GM18520 (cell line): ENCODE measurements around the gene CYP2W1.
"Not testable (repeated sequence)": the region's sequence is repeated elsewhere in the genome, so short reads cannot be mapped to it uniquely, and the experiment has no call there.

Source experiments
- ATAC-seq: cut with Tn5 transposase; IDR thresholded peaks from one replicate; pipeline ENCODE4 v1.9.1; 2021; ENCODE audit not compliant: unreplicated experiment

The CYP2W1 gene, protein sequence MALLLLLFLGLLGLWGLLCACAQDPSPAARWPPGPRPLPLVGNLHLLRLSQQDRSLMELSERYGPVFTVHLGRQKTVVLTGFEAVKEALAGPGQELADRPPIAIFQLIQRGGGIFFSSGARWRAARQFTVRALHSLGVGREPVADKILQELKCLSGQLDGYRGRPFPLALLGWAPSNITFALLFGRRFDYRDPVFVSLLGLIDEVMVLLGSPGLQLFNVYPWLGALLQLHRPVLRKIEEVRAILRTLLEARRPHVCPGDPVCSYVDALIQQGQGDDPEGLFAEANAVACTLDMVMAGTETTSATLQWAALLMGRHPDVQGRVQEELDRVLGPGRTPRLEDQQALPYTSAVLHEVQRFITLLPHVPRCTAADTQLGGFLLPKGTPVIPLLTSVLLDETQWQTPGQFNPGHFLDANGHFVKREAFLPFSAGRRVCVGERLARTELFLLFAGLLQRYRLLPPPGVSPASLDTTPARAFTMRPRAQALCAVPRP

DNA sequence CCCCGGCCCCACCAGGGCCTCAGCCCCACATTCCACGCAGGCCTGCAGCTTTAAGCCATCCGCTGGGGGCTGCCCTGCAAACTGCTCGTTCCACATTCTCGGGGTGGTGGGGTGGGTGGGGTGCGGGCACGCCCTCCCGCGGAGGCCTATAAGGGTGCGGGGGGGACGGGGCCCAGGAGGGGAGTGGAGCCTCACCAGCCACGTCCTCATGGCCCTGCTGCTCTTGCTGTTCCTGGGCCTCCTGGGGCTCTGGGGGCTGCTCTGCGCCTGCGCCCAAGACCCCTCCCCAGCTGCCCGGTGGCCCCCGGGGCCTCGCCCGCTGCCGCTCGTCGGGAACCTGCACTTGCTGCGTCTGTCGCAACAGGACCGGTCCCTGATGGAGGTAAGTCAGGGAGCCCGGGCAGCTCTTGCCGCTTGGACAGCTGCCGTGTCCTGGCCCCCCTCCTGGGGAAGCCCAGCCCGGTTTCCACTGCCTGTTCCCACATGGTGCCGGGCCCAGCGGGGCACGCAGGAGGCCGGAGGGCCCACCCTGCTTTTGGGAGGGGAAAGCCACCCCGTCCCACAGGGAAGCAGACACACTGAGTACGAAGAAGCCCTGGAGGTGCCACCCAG is at the start of gene CYP2W1:
Gene CYP2W1, plus strand, starts transcription at position 178 of the 612 bp plus-strand sequence. Its CDS starts 31 bp downstream, at position 209.
- ATAC-seq: no peak

DNA sequence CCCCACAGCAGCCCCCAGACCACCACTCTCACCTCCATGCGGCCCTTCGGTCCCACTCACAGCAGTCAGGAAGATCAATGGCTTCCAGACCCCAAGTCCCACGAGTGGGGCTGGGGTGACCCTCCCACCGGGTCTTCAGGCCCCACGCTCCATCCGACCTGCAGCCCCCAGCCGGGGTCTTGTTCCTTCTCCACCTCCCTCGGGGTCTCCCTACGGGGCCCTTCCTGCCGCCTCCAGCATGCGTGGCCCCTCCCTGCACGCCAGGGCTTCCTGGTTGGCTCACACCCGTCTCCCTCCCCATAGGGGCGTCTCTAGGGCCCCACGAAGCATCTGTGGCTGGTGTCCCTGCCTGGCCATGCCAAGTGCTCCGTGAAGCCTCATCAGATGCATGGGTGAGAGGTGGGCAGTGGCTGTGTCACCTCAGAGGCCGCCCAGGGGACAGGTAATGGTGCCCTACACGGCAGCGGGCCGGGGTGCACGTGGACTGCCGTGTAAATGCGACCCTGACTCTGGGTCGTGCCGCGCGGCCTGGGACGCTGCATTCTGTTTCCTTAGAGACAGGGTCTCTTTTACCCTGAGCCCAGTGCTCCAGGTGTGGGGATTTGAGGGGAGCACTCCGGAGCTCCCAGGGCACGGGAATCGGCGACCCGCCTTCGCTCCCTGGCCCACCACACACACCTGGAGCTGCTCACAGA is 48.4 kb upstream of the CYP2W1 start:
- no peak for ATAC-seq

DNA sequence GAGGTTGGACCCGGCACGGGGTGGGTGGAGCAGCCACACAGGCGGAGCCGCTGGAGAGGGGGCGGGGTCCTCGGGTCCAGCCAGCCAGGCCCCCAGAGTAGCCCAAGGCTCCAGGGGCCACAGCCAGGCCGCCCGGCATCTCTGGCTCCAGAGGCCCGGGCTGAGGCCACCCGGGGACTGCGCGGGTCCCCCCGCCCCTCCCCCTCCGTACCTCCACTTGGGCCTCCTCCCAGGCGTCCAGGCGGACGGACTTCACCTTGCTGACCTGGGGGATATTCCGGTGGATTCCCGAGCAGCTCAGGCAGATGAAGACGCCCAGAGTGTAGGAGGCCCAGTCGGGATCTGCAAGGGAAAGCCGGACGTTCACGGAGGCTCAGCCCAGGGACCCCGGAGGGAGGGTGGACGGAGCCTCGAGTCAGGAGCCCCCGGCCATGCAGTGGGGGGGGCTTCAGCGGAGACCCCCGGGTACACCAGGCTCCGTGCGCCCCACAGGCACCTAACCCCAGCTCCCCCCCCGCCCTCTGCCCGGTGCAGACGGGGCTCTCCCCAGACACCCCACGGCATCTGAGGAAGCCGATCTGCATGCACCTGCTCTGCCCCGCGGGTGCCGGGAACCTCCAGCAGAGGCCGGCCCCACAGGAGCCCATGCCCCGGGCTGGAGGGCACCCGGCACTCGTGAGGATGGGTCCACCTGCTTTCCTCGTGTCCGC is 47.7 kb upstream of the CYP2W1 start:
- no peak for ATAC-seq

DNA sequence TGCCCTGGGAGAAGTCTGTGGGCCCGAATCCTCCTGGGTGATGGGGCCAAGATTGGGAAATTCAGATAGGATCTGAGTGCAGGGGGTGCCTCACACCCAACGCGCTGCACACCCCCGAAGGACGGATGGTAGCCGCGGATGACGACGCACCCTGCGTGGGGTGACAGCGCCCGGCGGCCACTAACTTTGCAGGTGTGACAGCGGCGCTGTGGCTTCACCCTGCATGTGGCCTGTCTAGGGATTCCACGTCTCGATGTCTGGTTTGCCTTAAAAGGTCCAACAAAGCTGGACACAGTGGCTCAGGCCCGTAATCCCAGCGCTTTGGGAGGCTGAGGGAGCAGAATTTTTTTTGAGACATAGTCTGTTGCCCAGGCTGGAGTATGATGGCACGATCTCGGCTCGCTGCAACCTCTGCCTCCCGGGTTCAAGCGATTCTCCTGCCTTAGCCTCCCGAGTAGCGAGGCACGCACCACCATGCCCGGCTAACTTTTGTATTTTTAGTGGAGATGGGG is 47.1 kb upstream of the CYP2W1 start:
- no peak for ATAC-seq

DNA sequence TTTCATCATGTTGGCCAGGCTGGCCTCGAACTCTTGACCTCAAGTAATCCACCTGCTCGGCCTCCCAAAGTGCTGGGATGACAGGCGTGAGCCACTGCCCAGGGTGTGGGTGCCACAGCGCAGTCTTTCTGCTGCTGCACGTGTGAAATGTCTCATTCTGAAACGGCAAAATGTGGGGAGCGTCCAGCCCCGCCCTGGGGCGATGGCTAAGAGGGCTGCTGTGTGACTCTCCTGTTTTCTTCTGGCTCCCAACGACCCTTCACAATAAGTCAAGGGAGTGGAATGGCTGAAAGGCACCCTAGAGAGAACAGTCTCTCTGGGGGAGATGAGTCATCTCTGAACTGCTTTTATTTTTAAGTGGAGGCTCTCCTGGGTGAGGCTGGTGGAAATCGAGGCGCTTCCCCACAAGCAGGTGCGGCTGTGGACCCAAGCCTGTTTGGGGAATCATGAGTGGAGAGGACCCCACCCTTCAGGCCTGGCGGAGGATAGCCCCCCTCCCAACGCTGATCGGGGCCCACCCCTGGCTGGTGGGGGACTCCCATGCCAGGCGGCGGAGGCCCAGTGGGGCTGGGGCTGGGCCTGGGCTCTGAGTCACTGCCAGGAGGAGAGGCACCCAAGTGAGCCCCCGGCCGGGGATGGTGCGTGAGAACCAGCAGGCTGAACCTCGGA is 46.5 kb upstream of the CYP2W1 start:
- ATAC-seq: peak; percentile 82

DNA sequence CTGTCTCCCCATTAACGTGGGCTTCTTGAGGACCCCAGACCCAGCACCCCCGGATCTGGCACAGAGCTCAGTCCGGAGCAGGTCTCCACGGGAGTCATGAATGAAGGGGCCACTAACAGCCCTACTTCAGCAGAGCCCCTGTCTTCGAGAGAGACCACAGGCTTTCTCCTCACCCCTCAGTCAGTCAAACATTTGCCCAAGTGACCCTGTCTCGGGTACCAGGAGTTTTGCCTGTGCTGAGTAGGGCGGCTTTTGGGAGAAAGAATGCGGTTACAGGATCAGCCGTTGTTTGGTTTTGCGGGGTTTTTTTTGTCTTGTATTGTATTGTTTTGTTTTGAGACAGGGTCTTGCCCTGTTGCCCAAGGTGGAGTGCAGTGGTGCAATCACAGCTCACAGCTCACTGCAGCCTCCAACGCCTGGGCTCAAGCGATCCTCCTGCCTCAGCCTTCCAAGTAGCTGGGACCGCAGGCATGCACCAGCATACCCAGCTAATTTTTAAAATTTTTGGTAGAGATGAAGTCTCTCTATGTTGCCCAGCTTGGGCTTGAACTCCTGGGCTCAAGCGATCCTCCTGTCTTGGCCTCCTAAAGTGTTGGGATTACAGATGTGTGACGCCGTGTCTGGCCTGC is 45.0 kb upstream of the CYP2W1 start:
- ATAC-seq: no peak

DNA sequence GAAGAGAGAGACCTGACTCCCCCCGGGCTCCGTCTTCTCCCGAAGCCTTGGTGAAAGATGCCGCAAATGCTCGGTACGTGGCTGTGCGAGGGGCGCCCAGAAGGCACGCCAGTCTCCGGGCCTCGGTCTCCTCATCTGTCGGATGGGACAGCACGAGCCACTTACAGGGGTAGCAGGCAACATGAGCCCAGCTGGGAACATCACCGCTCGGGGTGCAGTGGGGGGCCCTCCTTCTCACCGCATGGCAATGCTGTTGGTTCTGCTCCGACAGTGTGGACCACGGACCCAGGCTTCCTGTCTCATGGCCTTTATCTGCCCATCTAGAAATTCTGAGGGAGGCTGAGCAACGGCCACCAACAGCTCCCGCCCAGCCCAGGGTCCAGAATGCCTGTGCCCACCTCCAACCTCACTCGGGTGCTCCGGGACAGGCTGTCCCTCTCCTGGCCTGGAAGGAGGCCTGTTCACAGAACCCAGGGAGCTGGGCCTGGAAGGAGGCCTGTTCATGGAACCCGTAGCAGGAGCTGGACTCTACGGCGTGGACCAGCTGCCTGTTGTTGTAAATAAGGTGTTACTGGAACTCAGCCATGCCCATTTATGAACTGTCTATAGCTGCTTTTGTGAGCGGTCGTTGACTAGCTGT is 44.3 kb upstream of the CYP2W1 start:
- no peak for ATAC-seq

DNA sequence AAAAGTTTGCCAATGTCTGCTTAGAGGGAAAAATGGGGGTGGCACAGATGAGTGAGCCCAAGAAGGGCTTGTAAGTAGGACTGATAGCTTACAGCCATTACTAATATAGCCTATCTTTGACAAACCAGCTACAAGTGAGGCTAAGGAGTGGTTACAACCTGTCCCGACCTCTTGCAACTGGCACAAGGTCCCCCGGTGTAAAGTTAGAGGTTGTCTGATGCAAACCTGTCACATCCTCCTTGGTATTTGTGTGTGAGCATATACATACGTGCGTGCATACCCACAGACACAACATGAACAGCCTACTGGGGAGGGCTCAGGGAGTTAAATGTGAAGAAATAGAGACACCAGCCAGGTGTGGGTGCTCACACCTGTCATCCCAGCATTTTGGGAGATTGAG is 43.1 kb upstream of the CYP2W1 start:
- no peak for ATAC-seq

DNA sequence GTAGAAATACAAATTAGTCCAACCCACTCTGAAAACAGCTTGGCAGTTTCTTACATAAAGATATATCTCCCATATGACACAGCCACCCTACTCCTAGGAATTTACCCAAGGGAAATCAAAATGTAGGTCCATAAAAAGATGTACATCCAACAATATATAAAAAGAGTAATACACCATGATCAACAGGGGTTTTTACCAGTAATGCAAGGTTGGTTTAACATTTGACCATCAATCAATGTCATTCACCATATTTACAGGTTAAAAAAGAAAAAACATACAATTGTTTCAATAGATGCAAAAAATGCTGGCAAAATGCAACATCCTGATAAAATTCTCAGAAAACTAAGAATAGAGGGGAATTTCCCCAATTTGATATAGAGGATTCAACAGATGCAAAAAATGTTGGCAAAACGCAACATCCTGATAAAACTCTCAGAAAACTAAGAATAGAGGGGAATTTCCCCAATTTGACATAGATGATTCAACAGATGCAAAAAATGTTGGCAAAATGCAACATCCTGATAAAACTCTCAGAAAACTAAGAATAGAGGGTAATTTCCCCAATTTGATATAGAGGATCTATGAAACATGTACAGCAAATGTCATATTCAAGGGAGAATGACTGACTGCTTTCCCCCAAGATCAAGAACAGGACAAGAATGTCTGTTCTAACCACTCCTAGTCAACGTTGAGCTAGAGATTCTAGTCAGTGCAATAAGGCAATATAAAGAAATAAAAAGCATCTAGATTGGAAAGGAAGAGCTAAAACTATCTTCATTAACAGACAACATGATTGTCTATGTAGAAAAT is 42.2 kb upstream of the CYP2W1 start:
- ATAC-seq: no peak

DNA sequence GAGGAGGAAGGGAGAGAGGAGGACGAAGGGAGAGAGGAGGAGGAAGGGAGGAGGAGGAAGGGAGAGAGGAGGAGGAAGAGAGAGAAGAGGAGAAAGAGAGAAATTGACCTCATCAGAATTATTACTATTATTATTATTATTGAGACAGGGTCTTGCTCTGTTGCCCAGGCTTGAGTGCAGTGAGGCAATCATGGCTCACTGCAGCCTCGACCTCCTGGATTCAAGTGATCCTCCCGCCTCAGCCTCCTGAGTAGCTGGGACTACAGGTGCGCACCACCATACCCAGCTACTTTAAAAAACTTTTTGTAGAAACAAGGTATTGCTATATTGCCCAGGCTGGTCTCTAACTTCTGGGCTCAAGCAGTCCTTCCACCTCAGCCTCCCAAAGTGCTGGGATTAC is 39.2 kb upstream of the CYP2W1 start:
- ATAC-seq: not testable (repeated sequence)

DNA sequence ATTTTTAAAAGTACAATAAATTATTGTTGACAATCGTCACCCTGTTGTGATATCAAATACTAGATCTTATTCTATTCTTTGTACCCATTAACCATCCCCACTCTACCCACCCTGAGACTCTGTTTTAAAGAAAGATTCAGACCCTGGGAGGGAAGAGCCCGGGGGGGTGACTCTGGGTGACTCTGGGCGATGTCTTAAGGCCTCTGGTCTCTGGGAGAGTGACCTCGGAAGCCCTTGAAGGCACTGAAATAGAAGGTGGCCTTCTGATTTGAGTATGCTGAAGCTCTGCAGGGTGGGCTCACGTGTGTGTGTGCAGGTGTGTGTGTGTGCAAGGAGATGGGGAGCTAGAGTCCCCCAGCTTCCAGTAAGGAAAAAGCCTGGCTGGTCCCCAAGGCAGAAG is 38.2 kb upstream of the CYP2W1 start:
- ATAC-seq: no peak

DNA sequence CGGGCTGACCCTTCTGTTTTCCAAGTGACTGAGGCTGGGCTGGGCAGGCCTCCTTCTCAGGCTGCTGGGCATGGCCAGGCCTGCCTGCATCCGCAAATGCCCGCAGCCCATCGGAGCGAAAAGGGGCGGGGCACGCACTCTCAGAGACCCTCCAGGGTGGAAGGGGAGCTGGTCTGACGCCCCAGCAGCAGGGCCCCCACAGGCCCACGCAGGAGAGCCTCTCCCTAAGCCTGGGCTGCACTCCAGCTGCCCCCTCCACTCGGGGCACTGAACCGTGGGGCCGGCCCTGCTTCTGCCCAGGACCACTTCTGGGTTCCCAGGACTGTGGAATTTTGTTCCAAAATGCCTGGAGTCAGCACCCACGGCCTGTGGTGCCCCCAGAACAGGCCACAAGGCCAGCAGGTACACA is 37.8 kb upstream of the CYP2W1 start:
- no peak for ATAC-seq

DNA sequence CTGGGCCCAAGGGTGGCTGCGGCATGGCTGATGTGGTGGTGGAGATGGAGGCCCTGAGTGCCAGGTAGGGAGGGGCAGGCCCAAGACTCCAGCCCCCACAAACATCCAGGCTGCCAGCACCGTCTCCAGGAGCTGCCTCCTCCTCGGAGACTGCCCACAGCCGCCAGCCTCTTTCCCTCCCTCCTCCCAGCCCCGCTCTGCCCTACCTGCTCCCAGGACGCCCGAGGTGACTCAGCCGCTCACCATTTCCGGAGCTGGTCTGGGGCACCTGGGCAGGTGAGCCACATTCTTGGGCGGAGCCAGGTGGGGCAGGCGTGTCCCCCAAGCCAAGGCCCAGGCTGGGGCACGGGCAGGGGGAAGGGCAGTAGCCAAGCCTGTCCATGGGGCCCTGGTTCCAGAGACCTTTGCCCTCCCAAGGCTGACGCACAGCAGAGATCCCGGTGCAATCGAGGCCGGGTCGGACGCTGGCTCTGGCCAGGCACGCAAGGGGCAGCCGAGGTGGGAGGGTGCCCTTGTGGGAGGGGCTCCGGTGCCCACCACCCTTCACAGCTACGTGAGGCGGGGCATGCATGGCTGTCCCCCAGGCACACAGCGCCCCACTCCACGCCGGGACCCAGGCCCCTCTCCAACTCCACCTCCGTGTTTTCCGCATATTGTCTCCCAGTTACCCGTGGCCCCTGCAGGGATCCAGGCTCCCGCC is 37.3 kb upstream of the CYP2W1 start:
- no peak for ATAC-seq

DNA sequence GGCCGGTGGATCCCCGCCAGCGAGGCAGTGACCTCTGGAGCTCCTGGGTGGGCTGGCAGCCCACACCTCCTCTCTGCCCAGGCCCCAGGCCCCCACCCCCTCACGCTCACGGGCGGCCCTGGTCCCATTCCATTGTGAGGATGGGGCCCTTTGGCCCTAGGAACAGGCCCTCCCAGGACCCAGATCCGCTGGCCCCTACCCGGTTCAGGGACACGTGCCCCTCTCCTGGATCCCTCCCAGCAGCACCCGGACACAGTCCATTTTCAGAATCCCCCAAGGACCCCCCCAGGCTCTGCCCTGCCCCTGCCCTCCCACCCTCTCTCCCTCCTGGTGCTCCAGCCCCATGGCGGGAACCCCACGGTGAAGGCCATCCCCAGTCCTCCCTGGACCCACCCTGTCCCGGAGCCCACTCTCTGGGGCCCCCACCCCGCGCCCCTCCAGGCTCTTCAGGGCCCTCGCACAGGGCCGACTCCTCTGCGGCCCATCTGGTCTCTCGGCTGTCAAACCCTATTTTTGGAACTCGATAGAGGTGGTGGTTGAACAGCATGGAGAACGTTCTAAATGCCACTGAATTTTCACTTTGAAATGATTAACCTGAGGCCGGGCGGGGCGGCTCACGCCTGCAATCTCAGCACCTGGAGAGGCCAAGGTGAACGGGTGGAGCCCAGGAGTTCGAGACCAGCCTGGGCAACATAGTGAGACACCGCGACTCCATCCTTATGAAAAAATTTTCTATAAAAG is 36.6 kb upstream of the CYP2W1 start:
- ATAC-seq: no peak

DNA sequence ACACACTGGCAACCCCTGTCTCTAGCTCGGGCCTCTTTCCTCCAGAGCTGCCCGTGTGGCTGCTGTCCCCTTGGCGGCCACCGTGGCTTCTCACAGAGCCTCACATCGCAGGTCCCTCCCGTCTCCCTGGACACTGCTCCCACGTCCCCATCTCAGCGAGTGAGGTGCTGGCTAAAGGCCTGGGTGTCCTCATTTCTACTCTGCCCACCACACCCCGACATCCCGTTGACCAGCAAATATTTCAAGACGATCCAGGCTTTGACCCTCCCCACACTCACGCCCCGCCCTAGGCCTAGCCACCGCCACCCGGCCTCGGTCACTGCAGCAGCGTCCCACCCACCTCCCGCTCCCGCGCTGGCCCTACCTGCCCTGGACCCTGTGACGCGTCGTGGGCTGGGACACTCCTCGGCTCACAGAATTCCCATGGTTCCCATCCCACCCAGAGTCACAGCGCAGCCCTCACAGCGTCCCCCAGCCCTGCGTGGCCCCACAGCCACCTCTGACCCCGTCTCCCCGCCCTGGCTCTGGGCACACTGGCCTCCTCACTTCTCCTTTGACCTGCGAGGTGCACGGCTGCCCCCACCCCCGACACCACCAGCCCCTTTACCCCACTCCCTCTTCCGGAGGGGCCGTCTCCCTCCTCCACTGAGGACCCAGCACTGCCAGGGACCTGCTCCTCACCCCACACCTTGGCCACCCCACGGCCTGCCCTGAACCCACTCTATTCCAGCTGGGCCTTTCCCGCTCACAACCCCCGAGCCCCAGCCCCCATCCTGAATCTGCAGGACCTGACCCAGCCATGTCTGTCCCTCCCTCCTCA is 35.4 kb upstream of the CYP2W1 start:
- no peak for ATAC-seq
